Spleen (tissue), 11 donors: ENCODE measurements around the gene KLK5. TPM values are rescaled to one million over a fixed set of nuclear protein-coding genes. Genes with fewer than 3 reads are reported as not detected.
A peak's percentile ranks its signal among the peaks of the same experiment; 100 is the strongest.

Experiments used
- DNase-seq: peaks from one replicate; pipeline ENCODE4 v3.0.0-alpha.2; 2020
- H3K27ac ChIP-seq, 8 donors: fragments of 200-600 bp; sonication (generic) in 7 of 8; 1 replicate in 4 of 8; 2 replicates in 4 of 8; pipeline versions ENCODE4 v1.5.0 to v1.8.0; 2016 to 2021; ENCODE audit warnings: inconsistent platforms in 4 of 8, mild to moderate bottlenecking in 4 of 8, moderate library complexity in 1 of 8
- H3K27me3 ChIP-seq, 7 donors: fragments of 200-600 bp; sonication (generic) in 6 of 7; replicated peaks in 1 of 7; 1 replicate in 4 of 7; 2 replicates in 3 of 7; pipeline versions ENCODE4 v1.5.0 to v1.8.0; 2016 to 2021; ENCODE audit warnings: inconsistent platforms in 3 of 7, mild to moderate bottlenecking in 1 of 7
- H3K36me3 ChIP-seq, 6 donors: fragments of 200-600 bp; sonication (generic) in 5 of 6; 1 replicate in 4 of 6; 2 replicates in 2 of 6; pipeline versions ENCODE4 v1.5.0 to v1.8.0; 2016 to 2021; ENCODE audit warnings: inconsistent platforms in 2 of 6
- H3K4me1 ChIP-seq, 6 donors: fragments of 200-600 bp; sonication (generic) in 5 of 6; 1 replicate in 3 of 6; 2 replicates in 3 of 6; pipeline versions ENCODE4 v1.5.0 to v1.8.0; 2016 to 2021; ENCODE audit warnings: inconsistent platforms in 3 of 6
- H3K4me3 ChIP-seq, 8 donors: fragments of 200-600 bp; sonication (generic) in 7 of 8; 1 replicate in 4 of 8; 2 replicates in 4 of 8; pipeline versions ENCODE4 v1.5.0 to v1.8.0; 2016 to 2021; ENCODE audit warnings: inconsistent platforms in 4 of 8, mild to moderate bottlenecking in 4 of 8, moderate library complexity in 2 of 8
- H3K9me3 ChIP-seq, 8 donors: fragments of 200-600 bp; sonication (generic) in 7 of 8; 1 replicate in 4 of 8; 2 replicates in 4 of 8; pipeline versions ENCODE4 v1.5.0 to v1.8.0; 2016 to 2021; ENCODE audit warnings: inconsistent platforms in 4 of 8
- POLR2A ChIP-seq, 3 donors: fragments of 450-650 bp; IDR thresholded peaks; one replicate each; pipeline ENCODE4 v1.5.1; 2017; ENCODE audit warnings: antibody characterized with exemption in 3 of 3, mild to moderate bottlenecking in 1 of 3
- POLR2AphosphoS5 ChIP-seq, 3 donors: sonication (generic); formaldehyde crosslinking; IDR thresholded peaks; one replicate each; pipeline ENCODE4 v1.5.1; 2017; ENCODE audit warnings: antibody characterized with exemption in 3 of 3
- WGBS, 5 donors: extraction: QIAGEN DNeasy Blood & Tissue Kit in 3 of 5; methylation state at CpG; one replicate each; pipeline versions ENCODE4 v1.1.5 to v1.1.7; 2013 to 2018; 5-methylcytosine and 5-hydroxymethylcytosine counted together
- intact Hi-C: fragments of 100-400 bp; cut with DNase I; formaldehyde crosslinking; loops from one replicate; pipeline ENCODE4 v1.15.0; 2023; ENCODE audit warnings: low total_unique reads
- polyA plus RNA-seq, 3 donors: library from polyadenylated mRNA; stranded (reverse); fragments of 200-250 nt; gene quantifications; one replicate each; pipeline ENCODE4 v1.2.1, GENCODE V29; 2013
- total RNA-seq, 7 donors: library from RNA; depleted of rRNA in 3 of 7; stranded (reverse); fragments of >200 nt in 3 of 7; fragmentation: NEBNext Ultra II Directional in 4 of 7; extraction: Animal tissue kit (Norgen Biotek cat#: 25700) in 4 of 7; gene quantifications; one replicate each; pipeline versions ENCODE4 v1.1.0 to v1.2.1, GENCODE V29; 2016 to 2021
- TF ChIP-seq, protein P1 (sequence below), 11 experiments: fragments of 200-600 bp in 7 of 11; fragments of 450-650 bp in 4 of 11; sonication (generic) in 4 of 11; IDR thresholded peaks in 8 of 11; conservative IDR thresholded peaks in 3 of 11; 1 replicate in 7 of 11; 2 replicates in 4 of 11; pipeline versions ENCODE4 v1.4.0 to v1.8.0; 2016 to 2021; ENCODE audit warnings: antibody characterized with exemption in 11 of 11, inconsistent platforms in 4 of 11, mild to moderate bottlenecking in 1 of 11
- donor health status: healthy with polysubstance abuse.
- donor health status: DM: no; HTN: no; CAD: no; lungs with moderate emphysema.
- donor health status: DM: no; HTN: no; CAD: no.
- donor health status: Bipolar disorder and iron deficiency.
- donor health status: healthy.
- donor health status: DM: no; HTN: no; CAD: no.
- donor health status: DM: yes; HTN: yes; CAD: no.

The KLK5 gene
- total and polyA plus RNA-seq, 10 donors, result 0.13 to 0.79 TPM; not detected in 8

DNA sequence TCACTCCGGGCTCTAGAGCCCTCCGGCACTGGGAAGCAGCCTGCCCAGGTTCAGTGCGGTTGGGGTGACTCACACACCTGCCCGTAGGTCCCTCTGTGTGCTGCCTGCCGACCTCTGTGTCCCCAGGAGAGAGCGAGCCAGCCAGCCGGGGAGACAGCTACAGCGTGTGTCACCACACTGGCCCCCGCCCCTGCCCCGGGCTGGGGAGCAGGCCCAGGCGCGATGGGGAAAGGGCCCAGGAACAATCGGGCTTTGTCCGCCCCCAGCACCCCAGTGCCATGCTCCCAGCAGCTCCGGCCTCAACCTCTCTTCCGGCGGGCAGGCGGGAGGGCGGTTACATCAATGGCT is 16.5 kb upstream of the KLK5 start, which contains the start of gene KLK6:
KLK6 (minus strand) TSS at position 179 of the 348 bp plus-strand sequence. CDS start 1,487 bp downstream, outside the sequence.
- WGBS, 5 donors, result 73 to 85% (median 77%) methylated on average over 16 to 19 of the region's 19 CpGs
- TF ChIP-seq, protein P1, sequence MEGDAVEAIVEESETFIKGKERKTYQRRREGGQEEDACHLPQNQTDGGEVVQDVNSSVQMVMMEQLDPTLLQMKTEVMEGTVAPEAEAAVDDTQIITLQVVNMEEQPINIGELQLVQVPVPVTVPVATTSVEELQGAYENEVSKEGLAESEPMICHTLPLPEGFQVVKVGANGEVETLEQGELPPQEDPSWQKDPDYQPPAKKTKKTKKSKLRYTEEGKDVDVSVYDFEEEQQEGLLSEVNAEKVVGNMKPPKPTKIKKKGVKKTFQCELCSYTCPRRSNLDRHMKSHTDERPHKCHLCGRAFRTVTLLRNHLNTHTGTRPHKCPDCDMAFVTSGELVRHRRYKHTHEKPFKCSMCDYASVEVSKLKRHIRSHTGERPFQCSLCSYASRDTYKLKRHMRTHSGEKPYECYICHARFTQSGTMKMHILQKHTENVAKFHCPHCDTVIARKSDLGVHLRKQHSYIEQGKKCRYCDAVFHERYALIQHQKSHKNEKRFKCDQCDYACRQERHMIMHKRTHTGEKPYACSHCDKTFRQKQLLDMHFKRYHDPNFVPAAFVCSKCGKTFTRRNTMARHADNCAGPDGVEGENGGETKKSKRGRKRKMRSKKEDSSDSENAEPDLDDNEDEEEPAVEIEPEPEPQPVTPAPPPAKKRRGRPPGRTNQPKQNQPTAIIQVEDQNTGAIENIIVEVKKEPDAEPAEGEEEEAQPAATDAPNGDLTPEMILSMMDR (IDR thresholded peaks at IDR 0.05 in 8 of 11, conservative IDR thresholded peaks at IDR 0.05 in 3 of 11), result no peak
- TF ChIP-seq POLR2A (IDR thresholded peaks at IDR 0.05) (no peak), POLR2AphosphoS5 (IDR thresholded peaks at IDR 0.05) (no peak)
- Histone ChIP-seq H3K9me3 (no peaks in the 10 kb centered on the region), H3K4me1 (peaks cover 0 to 3% (median 0%) of the 10 kb centered on the region in 6 donors), H3K4me3 (peak within 1 kb of the TSS in 1 of 8 donors; percentile 19), H3K36me3 (no peaks in the 10 kb centered on the region), H3K27ac (peak within 1 kb of the TSS in 2 of 8 donors; percentile 5 to 30), H3K27me3 (peaks cover 0 to 85% (median 0%) of the 10 kb centered on the region in 7 donors)
- DNase-seq, result no peak
- intact Hi-C loops, result no loop called here

DNA sequence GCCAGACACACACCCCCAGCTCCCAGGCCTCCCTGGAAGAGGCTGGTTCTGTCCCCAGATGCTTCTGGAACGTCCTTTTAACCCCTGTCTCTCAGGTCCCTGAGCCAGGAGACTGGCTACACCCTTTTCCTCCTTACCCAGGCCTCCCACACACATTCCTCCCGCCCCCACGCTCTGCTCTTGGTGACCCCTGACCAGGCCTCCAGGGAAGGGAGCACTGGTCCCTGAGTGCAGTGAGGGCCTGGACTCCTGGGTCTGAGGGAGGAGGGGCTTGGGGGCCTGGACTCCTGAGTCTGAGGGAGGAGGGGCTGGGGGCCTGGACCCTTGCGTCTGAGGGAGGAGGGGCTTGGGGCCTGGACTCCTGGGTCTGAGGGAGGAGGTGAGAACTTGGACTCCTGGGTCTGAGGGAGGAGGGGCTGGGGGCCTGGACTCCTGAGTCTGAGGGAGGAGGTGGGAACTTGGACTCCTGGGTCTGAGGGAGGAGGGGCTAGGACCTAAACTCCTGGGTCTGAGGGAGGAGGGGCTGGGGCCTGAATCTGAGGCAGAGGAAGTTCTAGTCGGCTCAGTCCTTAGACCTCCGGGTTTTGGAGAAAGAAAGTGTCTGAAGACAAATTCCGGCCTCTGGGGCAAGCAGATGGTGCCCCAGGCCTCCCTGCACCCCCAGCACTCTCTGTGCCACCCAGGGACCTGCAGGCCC is 16.0 kb upstream of the KLK5 start:
- 42 to 47% (median 44%) methylated on average over 7 of the region's 7 CpGs for WGBS, 5 donors
- intact Hi-C loops, result no loop called here
- Histone ChIP-seq H3K27me3 (peaks cover 0 to 84% (median 0%) of the 10 kb centered on the region in 7 donors), H3K4me1 (peaks cover 0 to 3% (median 0%) of the 10 kb centered on the region in 6 donors), H3K9me3 (no peaks in the 10 kb centered on the region), H3K36me3 (no peaks in the 10 kb centered on the region), H3K4me3 (no peak overlapping the region), H3K27ac (peak overlapping the region in 2 of 8 donors; percentile 5 to 30)
- no peak for DNase-seq
- TF ChIP-seq POLR2AphosphoS5 (IDR thresholded peaks at IDR 0.05), result peak in 2 of 3 donors; percentile 28 to 48
- TF ChIP-seq, protein P1 (IDR thresholded peaks at IDR 0.05 in 8 of 11, conservative IDR thresholded peaks at IDR 0.05 in 3 of 11), result no peak

GRCh38 chr19:50967929-50968715 is 15.3 kb upstream of the KLK5 start:
- WGBS, 5 donors, result 30 to 38% (median 36%) methylated on average over 20 of the region's 20 CpGs
- peak overlapping the region in 1 of 8 donors; percentile 30 for H3K27ac ChIP-seq
- intact Hi-C loops, result no loop called here
- H3K27me3 ChIP-seq, result peaks cover 0 to 87% (median 0%) of the 10 kb centered on the region in 7 donors
- H3K4me1 ChIP-seq, result peaks cover 0 to 3% (median 0%) of the 10 kb centered on the region in 6 donors
- no peak for DNase-seq
- TF ChIP-seq, protein P1 (IDR thresholded peaks at IDR 0.05 in 8 of 11, conservative IDR thresholded peaks at IDR 0.05 in 3 of 11), result no peak
- TF ChIP-seq POLR2A (IDR thresholded peaks at IDR 0.05) (no peak), POLR2AphosphoS5 (IDR thresholded peaks at IDR 0.05) (no peak)
- H3K36me3 ChIP-seq, result no peaks in the 10 kb centered on the region
- peaks cover 0 to 2% (median 0%) of the 10 kb centered on the region in 8 donors for H3K9me3 ChIP-seq
- H3K4me3 ChIP-seq, result peak overlapping the region in 2 of 8 donors; percentile 9 to 19

DNA sequence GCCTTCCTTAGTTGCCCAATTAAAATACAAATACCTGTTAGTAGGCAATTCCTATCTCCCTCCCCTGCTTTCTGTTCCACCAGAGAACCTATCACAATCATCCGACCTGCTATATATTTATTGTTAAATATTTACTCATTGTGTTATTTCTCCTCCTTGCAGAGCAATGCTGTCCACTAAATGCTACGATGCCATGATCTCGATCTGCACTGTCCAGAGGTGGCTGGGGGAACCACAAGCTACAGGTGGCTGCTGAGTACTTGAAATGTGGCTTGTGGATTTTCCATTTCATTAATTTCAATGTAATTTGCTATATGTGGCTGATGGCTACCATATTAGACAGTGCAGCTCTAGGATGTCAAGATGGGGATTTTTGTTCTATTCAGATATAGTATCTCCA is 11.4 kb upstream of the KLK5 start:
- H3K4me1 ChIP-seq, result peaks cover 0 to 3% (median 0%) of the 10 kb centered on the region in 6 donors
- H3K9me3 ChIP-seq, result peaks cover 0 to 12% (median 1%) of the 10 kb centered on the region in 8 donors
- no peak for DNase-seq
- no peak for TF ChIP-seq POLR2A (IDR thresholded peaks at IDR 0.05)
- H3K27ac ChIP-seq, result no peak overlapping the region
- intact Hi-C loops, result no loop called here
- peaks cover 0 to 59% (median 0%) of the 10 kb centered on the region in 7 donors for H3K27me3 ChIP-seq
- no peaks in the 10 kb centered on the region for H3K36me3 ChIP-seq
- WGBS, 5 donors, result 86 to 92% (median 90%) methylated on average over 3 of the region's 3 CpGs
- H3K4me3 ChIP-seq, result no peak overlapping the region
